ENCODE data around the gene PLCZ1.
"Not testable (repeated sequence)": the region's sequence is repeated elsewhere in the genome, so short reads cannot be mapped to it uniquely, and the experiment has no call there.

PLCZ1 gene, protein sequence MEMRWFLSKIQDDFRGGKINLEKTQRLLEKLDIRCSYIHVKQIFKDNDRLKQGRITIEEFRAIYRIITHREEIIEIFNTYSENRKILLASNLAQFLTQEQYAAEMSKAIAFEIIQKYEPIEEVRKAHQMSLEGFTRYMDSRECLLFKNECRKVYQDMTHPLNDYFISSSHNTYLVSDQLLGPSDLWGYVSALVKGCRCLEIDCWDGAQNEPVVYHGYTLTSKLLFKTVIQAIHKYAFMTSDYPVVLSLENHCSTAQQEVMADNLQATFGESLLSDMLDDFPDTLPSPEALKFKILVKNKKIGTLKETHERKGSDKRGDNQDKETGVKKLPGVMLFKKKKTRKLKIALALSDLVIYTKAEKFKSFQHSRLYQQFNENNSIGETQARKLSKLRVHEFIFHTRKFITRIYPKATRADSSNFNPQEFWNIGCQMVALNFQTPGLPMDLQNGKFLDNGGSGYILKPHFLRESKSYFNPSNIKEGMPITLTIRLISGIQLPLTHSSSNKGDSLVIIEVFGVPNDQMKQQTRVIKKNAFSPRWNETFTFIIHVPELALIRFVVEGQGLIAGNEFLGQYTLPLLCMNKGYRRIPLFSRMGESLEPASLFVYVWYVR

DNA sequence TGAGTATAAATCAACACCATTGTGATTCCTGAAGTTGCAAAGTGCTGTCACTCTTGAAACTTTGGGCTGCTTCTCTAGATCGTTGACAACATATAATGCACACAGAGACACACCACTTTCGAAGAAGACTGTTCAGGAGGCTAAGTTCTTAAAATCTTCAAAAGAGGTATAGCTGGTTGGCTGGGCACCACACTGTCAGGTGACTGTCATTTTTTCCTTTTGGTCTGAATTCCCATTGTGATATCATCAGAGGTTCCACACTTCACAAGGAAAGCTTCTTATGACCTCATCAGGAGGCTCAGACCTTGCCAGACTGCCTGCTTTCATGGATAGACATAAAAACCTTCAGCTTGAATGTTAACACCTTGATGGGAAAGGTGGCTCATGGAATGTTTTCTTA lies at the start of gene PLCZ1, which contains the start of gene CAPZA3:
Gene PLCZ1 (minus strand): TSS at position 194 of the 400 bp plus-strand sequence. CDS start 641 bp downstream, outside the sequence.
Gene CAPZA3 (plus strand): TSS at position 301 of the 400 bp plus-strand sequence. CDS start 150 bp downstream, outside the sequence.
- no peak for FAIRE-seq
- no peak for DNase-seq (ENCODE audit: insufficient read length, low spot score)

DNA sequence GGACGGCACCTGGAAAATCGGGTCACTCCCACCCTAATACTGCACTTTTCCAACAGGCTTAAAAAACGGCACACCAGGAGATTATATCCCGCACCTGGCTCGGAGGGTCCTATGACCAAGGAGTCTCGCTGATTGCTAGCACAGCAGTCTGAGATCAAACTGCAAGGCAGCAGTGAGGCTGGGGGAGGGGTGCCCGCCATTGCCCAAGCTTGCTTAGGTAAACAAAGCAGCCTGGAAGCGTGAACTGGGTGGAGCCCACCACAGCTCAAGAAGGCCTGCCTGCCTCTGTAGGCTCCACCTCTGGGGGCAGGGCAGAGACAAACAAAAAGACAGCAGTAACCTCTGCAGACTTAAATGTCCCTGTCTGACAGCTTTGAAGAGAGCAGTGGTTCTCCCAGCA lies 47.7 kb upstream of the PLCZ1 start:
- not testable (repeated sequence) for FAIRE-seq; DNase-seq (ENCODE audit: insufficient read length, low spot score)

DNA sequence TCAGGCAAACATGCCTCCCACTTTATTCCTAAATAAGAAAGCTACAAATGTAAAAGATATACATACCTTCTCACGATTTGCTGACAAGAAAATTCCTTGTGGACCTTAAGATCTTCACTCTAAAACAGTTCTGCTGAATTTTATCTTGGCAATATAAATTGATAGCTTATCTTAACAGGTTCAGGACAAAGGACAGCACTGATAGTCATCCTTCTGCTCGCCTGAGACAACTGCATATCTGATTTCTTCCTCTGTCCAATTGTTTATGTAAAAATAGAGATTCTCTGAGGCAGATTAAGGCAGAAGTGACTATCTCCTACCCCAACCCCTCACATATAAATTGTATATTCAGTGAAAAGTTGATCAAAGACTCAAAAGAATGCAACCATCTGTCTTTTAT lies 45.0 kb upstream of the PLCZ1 start:
- FAIRE-seq = no peak
- no peak for DNase-seq (ENCODE audit: insufficient read length, low spot score)

DNA sequence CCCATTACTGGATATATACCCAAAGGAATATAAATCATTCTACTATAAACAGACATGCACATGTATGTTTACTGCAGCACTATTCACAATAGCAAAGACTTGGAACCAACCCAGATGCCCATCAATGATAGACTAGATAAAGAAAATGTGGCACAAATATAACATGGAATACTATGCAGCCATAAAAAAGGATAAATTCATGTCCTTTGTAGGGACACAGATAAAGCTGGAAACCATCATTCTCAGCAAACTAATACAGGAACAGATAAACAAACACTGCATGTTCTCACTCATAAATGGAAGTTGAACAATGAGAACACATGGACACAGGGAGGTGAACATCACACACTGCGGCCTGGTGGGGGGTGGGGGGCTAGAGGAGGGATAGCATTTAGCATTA lies 28.7 kb upstream of the PLCZ1 start:
- not testable (repeated sequence) for FAIRE-seq; DNase-seq (ENCODE audit: insufficient read length, low spot score)

DNA sequence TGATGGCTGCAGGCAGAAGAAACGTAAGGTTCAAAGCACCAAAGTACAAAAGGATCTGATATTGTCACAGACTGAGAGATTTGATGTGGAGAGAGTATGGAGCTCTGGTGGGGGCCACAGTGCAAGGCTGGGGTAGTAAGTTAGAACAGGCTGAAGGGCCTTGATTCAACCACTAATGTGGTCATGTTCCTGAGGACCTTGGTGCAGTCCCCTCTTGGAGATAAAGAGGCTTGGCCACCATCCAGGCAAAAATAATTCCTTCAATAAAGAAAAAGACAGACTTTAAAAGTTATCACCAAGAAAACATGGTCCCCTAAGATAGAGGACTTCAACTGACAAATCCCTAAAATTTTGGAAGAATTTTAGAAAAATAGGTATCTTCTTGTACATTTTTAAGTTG lies 17.5 kb upstream of the PLCZ1 start:
- no peak for DNase-seq (ENCODE audit: insufficient read length, low spot score)
- no peak for FAIRE-seq

DNA sequence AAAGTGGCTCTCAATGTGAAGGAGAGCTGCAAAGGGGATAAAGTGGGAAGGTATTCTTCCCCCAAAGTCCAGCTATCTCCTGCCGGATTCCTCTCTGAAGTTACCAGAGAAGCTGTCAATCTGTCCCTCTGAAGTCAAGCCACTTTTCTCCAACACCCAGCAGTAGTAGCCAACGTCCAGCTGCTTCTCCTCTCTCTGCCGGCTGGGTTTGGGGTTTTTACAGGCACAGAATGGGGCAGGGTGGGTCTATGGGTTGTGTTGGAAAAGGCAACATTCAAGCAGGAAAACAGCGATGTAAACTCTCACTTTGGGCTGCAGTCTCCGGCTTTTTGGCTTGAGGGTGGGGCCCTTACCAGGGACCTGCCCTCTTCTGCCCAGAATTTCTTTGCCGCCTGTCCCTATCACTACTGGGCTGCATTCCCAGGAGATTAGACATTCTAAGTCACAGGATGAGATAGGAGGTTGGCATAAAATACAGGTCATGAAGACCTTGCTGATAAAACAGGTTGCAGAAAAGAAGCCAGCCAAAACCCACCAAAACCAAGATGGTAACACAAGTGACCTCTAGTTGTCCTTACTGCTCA lies 16.4 kb upstream of the PLCZ1 start:
- DNase-seq (ENCODE audit: insufficient read length, low spot score) = no peak
- no peak for FAIRE-seq

DNA sequence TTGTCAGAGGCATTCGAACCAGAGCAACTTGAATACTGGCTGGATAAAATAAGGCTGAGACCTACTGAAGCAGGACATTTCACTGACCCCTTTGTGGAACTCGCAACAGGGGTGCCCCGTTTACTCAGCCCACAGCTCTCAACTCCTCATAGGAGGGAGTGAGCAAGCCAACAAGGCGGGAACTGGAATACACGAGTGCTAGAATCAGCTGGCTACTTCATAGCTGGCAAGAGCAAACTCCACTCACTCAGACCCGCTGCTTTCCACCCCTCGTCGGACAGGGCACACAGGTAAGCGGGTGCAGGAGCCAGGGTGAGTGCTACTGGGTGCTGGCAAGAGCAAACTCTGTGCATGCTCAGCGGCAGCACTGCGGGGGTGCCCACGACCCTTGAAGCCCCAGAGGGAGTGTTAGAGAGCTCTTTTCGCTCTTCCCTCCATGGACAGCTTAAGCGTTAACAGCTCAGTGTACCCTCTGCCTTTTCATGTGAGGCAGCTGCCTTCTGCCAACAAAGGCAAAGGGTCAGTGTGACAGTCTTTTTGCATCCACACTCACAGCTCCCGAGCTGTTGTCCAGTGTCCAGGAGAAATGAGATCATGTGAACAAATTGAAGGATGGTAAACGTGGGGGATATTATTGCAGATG lies 15.8 kb upstream of the PLCZ1 start:
- DNase-seq (ENCODE audit: insufficient read length, low spot score) = no peak
- no peak for FAIRE-seq

DNA sequence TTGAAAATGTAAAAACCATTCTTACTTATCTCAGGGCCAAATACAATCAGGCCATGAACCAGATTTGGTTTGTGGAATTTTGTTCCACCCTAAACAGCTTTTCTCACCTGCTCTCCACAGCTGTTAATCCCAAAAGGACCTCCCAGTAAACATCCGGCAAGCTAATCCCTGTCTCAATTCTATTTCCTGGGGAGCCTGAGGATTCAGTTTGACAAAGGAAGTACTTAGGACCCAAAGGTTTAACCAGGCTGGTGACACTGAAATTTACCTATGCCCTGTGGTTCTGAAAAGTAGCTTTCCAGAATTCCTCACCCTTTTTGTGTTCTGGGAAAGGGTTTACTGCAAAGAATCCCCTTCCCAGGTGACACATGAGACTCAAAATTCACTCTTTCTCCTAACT lies 15.1 kb upstream of the PLCZ1 start:
- no peak for FAIRE-seq
- DNase-seq (ENCODE audit: insufficient read length, low spot score) = no peak

DNA sequence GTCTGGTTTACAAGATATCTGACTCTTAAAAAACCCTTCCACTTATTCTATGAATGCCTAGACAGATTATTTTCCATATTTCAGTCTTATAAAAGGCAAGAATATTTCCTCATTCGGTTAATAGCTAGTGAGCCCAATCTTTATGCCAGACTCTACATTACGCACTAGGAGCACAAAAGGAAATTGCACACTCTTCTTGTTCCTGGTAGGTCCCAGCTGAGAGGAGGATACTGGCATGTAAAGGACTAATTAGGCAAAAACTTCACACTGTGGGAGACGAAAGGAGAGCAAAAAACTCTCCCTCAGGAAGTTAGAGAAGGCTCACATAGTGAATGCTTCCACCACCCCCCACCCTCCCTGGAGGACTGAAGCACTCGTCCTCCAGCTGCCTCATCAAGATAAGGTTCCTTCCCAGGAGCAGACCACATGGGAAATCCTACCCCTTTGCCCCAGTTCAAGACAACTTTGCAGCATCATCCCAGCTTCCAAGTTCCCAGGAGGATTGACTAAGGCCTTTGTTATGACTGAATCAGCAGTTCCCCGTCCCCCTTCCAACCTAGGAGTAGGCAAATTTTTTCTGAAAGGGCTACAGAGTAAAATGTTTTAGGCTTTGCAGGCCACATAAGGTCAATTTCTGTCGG lies 14.6 kb upstream of the PLCZ1 start:
- no peak for DNase-seq (ENCODE audit: insufficient read length, low spot score)
- FAIRE-seq = no peak

DNA sequence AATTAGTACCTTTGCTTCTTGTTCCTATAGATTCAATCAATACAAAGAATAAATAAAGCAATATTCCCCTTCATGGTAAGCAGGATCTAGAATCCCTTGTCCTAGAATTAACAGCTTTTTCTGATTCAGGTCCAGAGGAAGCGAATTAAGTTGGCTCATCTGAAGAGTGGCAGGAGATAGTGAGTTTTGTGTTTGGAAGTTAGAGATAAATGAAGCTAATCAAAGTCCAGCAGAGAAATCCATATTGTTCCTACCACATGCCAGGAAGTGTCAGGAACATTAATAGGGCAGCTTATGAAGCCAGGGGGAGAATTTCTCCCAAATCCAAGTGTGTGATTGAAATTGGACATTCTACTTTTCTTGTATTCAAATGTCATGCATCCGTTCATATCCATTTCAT lies 14.1 kb upstream of the PLCZ1 start:
- no peak for DNase-seq (ENCODE audit: insufficient read length, low spot score)
- FAIRE-seq = no peak

DNA sequence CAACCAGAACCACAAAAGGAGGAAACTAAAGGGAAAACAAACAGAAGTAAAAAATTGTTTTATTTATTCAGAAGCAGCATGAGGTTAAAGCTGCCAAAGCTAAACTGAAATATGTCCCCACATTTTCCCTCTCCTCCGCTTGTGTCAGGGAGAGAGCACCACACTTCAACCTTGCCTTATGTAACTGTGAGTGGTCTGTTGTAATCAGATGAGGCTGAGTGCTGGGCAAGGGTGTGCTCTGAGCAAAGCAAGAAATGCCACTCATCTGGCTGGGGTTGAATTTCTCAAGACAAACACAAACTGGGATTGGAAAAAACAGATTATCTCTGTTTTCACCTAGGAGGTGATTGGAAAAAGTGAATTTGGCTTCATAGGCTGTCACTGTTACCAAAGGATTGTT lies 12.3 kb upstream of the PLCZ1 start:
- DNase-seq (ENCODE audit: insufficient read length, low spot score) (no peak), FAIRE-seq (no peak)

DNA sequence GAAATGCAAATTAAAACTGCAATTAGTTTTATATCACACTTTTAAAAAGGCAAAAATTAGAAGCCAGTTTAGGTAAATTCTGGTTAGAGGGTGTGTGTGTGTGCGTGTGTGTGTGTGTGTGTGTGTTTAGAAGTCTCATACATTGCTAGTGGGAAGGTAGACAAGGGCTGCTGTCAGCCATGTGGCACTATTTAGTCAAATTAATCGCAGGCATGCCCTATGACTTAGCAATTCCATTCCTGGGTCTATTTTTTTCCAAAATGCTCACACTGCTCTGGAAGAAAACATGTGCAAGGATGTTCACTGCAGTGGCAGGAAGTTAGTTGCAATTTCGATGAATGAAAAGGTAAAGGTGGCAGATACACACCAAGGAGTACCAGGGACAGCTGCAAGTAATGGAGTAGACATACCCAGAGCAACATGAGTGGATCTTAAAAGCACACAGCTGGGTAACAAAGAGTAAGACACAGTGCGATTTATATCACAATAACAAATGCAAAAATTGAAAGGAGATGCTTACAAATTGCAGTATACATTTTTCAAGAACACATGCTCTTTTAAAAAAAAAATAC lies 11.7 kb upstream of the PLCZ1 start:
- no peak for FAIRE-seq
- DNase-seq (ENCODE audit: insufficient read length, low spot score) = no peak

DNA sequence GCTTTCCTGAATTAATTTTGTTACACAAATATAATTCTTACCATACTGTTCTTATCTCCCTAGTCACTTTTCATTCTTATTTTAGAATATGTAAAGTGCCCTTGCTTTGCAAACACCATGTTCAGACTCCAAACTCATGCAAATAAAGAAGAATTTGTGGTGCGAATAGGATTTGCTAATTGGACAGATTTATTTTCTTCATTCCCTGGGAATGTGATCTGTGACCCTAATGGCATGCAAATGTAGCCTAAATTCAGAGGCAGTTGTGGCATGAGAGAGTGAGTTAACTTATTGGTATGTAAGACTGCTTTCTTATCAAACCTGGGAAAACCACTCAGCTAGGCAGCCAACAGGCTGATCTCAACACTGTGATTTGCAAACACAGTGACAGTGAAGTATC lies 10.1 kb upstream of the PLCZ1 start:
- DNase-seq (ENCODE audit: insufficient read length, low spot score) (no peak), FAIRE-seq (no peak)

DNA sequence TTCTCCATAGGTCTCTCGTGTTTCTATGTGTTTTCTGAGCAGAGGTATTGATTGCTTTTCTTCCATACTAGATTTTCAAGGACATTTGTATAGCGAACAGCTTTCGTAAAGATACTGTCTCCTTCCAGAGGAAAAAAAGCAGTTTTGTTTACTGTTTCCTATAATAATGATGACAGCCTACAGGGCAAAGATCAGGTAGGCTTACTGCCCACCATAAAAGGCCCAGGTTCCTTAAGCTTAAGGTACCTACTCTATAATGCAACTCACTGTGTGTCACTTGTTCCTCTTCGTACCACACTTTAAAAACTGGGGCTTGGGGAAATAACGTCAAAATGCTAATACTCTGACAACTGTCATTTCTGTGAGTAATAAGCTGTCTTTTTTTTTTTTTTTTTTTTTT lies 6.7 kb downstream of the PLCZ1 start:
- FAIRE-seq (no peak), DNase-seq (ENCODE audit: insufficient read length, low spot score) (no peak)

DNA sequence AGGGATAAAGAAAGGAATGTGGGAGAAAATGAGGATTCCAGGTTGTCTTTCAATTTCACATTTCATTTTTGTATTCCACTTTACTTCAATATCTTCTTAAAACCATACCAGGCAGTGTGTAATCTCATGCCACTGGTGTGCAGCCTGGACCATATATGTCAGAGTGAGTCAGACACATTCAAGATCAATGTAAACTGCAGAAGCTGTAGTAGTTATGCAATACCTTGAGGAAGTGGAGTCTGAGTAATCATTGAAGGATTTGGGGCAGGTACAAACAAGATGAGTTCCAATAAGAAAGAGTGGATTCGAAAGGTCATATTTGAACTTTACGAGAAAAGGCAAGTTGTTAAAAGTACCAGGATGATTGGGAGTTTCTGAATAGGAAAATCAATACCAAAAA lies 14.1 kb downstream of the PLCZ1 start:
- DNase-seq (ENCODE audit: insufficient read length, low spot score) (no peak), FAIRE-seq (no peak)

DNA sequence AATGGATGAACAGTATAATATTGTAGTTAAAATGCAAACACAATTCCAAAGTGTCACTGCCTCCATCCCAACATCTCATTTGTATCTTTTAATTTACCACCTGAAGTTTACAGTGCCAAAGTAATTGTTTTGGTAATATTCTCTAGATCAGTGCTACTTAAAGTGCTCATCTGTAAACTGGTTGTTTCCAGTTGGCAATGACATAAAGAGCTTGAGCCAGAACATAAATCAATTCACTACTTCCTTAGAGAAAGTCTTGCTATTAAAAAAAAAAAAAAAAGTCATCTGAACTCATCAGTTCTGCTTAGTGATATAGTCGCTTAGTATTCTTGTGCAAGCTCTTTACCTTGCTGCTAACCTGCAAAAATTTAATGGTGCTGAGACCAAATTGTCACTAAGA lies 16.4 kb downstream of the PLCZ1 start:
- FAIRE-seq (no peak), DNase-seq (ENCODE audit: insufficient read length, low spot score) (no peak)

DNA sequence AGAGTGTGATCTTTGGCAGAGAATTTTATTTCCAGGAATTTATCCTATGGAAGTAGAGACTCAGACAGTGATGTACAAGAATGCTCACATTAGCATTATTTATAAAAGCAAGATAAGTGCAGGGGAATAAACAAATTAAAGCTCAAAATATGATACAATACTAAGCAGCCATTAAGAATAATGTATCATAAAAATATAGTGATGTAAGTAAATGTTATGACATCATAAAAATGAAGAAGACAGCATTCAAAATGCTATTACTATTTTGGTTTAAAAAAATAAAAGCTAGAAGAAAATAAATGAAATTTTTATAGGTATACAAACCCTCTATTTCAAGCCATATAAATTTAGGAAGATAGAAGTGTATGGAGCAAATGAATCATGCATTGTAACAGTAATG lies 17.1 kb downstream of the PLCZ1 start:
- no peak for DNase-seq (ENCODE audit: insufficient read length, low spot score)
- FAIRE-seq = no peak

DNA sequence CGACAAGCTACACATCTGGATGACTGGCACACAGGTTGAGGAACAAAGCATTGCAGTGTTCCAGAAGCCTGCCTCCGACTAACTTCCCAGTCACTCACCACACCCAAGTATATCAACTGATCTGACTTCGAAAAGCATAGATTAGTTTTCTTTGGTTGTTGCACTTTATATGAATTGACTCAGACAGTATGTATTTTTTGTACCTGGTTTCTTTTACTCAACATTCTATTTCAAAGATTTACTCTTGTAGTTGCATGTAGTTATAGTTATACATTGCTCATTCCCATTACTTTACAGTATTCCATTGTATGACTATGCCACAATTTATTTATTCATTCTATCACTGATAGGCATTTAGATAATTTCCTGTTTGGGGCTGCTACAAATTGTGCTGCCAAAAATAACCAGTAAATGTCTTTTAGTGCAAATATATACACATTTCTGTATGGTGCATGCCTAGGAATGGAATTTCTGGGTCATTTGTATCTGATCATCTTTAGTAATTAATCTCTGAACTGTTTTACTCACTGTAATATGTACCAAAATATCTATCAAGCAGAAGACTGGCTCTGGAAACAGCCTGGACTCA lies 17.8 kb downstream of the PLCZ1 start:
- no peak for FAIRE-seq

DNA sequence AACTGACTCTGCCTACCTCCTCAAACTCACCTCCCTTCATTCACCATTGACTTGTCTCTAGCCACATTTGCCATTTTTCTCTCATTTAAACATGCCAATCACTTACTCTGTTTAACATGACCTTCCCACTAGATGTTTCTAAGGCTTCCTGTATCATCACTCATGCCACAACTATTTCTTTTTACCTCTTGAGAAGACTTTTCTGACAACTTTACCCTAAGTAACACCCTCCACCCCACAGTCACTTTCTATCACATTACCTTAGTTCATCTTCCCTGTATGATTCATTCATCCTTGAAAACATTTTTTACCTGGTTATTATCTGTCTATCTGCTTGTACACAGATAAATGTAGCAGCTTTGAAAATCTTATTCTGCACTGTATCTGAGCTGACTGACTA lies 19.4 kb downstream of the PLCZ1 start:
- FAIRE-seq (no peak), DNase-seq (ENCODE audit: insufficient read length, low spot score) (no peak)

More for the DNA sequence above, 17.8 kb downstream of the PLCZ1 start:
- no peak for DNase-seq (ENCODE audit: insufficient read length, low spot score)

DNA sequence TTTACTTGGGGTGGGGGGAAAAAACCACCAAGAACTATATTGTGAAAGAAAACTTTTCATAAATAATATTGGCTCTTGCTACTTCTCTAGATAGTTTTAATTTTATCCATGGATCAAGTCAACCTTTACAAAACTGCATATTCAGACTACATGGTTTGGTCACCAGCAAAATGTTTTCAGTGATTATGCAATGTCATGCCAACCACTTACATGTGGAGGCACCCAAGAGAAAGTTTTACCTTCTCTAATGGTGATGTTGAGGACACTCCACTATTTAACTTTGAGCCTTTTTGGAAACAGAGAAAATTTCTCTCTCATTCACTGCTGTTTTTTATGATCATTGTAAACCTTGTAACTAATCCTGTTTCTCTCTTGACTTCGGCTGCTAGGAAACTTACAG lies 21.6 kb downstream of the PLCZ1 start:
- DNase-seq (ENCODE audit: insufficient read length, low spot score) (no peak), FAIRE-seq (no peak)
